ENCODE results near the gene EPHB4.

GRCh38 chr7:100753750-100754149, 73.6 kb downstream of the EPHB4 start:
- TF ChIP-seq CTCF (IDR thresholded peaks at IDR 0.05; ENCODE audit: low read depth, low read length) (no peak), POLR2A (IDR thresholded peaks at IDR 0.05; ENCODE audit: extremely low read depth, insufficient read length) (no peak), MYC (IDR thresholded peaks at IDR 0.05; ENCODE audit: low read depth, low read length) (no peak)
- TF ChIP-seq, protein P1, sequence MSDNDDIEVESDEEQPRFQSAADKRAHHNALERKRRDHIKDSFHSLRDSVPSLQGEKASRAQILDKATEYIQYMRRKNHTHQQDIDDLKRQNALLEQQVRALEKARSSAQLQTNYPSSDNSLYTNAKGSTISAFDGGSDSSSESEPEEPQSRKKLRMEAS (IDR thresholded peaks at IDR 0.05; ENCODE audit: low read depth, low read length): no peak
